Smooth muscle cell (in vitro differentiated cells): ENCODE results near the gene SRMS. TPM values are rescaled to one million over a fixed set of nuclear protein-coding genes. Genes with fewer than 3 reads are reported as not detected.

Experiments used
- DNase-seq: peaks from one replicate; lab custom pipeline; 2025; ENCODE audit not compliant: unreplicated experiment; lab: John Stamatoyannopoulos, UW
- H2AFZ ChIP-seq: fragments of 200-600 bp; sonication (generic); 2 replicates; pipeline ENCODE4 v1.6.0; 2016; ENCODE audit warnings: antibody characterized with exemption, low read depth, mild to moderate bottlenecking
- H3F3A ChIP-seq: fragments of 200-600 bp; sonication (generic); 2 replicates; pipeline ENCODE4 v1.6.0; 2017; ENCODE audit warnings: antibody characterized with exemption, low read depth
- H3K27ac ChIP-seq: fragments of 200-600 bp; sonication (generic); 2 replicates; pipeline ENCODE4 v1.5.1; 2016; ENCODE audit warnings: low read depth, mild to moderate bottlenecking
- H3K27me3 ChIP-seq: fragments of 200-600 bp; sonication (generic); 2 replicates; pipeline ENCODE4 v1.6.1; 2016; ENCODE audit warnings: low read depth, mild to moderate bottlenecking
- H3K36me3 ChIP-seq: fragments of 200-600 bp; sonication (generic); 2 replicates; pipeline ENCODE4 v1.5.1; 2016; ENCODE audit warnings: low read depth
- H3K4me1 ChIP-seq: fragments of 200-600 bp; sonication (generic); 2 replicates; pipeline ENCODE4 v1.5.1; 2016; ENCODE audit warnings: low read depth
- H3K4me2 ChIP-seq: fragments of 200-600 bp; sonication (generic); 2 replicates; pipeline ENCODE4 v1.6.0; 2016; ENCODE audit warnings: mild to moderate bottlenecking
- H3K4me3 ChIP-seq: fragments of 200-600 bp; sonication (generic); 2 replicates; pipeline ENCODE4 v1.5.1; 2016; ENCODE audit warnings: mild to moderate bottlenecking
- H3K79me2 ChIP-seq: fragments of 200-600 bp; sonication (generic); 2 replicates; pipeline ENCODE4 v1.6.0; 2016; ENCODE audit warnings: low read depth, mild to moderate bottlenecking
- H3K9ac ChIP-seq: fragments of 200-600 bp; sonication (generic); 2 replicates; pipeline ENCODE4 v1.6.0; 2016; ENCODE audit warnings: low read depth
- H3K9me3 ChIP-seq: fragments of 200-600 bp; sonication (generic); replicated peaks from 2 replicates; pipeline ENCODE4 v1.5.1; 2016; ENCODE audit warnings: low read depth
- H4K20me1 ChIP-seq: fragments of 200-600 bp; sonication (generic); 2 replicates; pipeline ENCODE4 v1.6.0; 2016; ENCODE audit warnings: low read depth
- WGBS: methylation state at CpG from one replicate; pipeline ENCODE4 v1.1.7; 2016; ENCODE audit warnings: low lambda C conversion rate; 5-methylcytosine and 5-hydroxymethylcytosine counted together
- polyA plus RNA-seq: library from polyadenylated mRNA; unstranded; fragments of >200 nt; fragmentation: Nextera tagmentation; extraction: Ambion mirVana; gene quantifications from 2 replicates; pipeline ENCODE4 v1.2.1, GENCODE V29; 2016
- total RNA-seq: library from RNA; depleted of rRNA; stranded (reverse); fragments of >200 nt; gene quantifications from 2 replicates; pipeline ENCODE4 v1.2.3, GENCODE V29; 2014
- TF ChIP-seq, protein P1 (sequence below): fragments of 200-600 bp; sonication (generic); IDR thresholded peaks from 2 replicates; pipeline ENCODE4 v1.5.1; 2017; ENCODE audit warnings: borderline replicate concordance, mild to moderate bottlenecking, antibody characterized with exemption; ENCODE audit not compliant: insufficient read depth, poor library complexity, severe bottlenecking

Gene SRMS
- total and polyA plus RNA-seq, 2 experiments from 2014 or later, result not detected

DNA sequence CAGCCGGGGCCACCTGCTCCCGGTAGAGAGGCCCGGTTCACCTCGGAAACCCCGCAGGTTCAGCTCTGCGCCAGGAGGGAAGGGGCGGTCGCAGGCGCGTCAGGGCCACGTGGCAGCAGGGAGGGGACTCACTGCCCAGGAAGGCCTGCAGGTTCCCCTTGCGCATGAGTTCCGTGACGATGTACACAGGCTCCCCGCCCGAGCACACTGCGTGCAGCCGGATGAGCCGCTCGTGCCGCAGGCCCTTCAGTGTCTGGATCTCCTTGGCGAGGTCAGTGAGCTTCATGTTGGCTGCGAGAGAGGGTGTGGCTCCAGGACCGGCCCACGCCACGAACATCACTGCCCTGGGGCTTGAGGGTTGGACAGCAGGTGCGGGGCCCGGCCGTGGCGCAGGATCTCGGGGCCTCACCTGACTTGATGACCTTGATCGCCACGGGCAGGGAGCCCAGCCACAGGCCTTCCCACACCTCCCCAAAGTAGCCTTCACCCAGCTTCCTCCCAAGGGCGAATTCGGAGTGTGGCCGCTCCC is 5.5 kb downstream of the SRMS start:
- no peak overlapping the region for H3K4me2 ChIP-seq
- H3K9ac ChIP-seq, result no peak overlapping the region
- 87% methylated on average over 34 of the region's 36 CpGs for WGBS

DNA sequence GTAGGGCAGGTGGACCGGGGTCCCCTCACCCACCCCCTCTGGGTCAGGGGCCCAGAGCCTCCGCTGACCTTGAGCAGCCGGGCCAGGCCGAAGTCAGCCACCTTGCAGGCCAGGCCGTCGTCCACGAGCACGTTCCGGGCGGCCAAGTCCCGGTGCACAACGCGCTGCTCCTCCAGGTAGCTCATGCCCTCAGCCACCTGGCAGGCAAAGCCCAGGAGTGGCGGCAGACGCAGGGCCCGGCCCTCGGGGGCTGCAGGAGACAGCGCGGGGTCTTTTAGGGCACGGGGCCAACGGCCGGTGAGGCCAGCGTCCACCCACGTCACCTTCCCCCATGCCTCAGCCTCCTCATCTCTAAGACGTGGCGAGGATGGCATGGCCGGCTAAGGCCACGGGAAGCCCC is 6.2 kb downstream of the SRMS start:
- WGBS, result 96% methylated on average over 28 of the region's 28 CpGs
- H3K9ac ChIP-seq, result no peak overlapping the region
- peaks cover 3% of the 10 kb centered on the region for H3K4me1 ChIP-seq

More for the DNA sequence above, 5.5 kb downstream of the SRMS start:
- Histone ChIP-seq H3K27me3 (no peaks in the 10 kb centered on the region), H3K36me3 (no peaks in the 10 kb centered on the region), H4K20me1 (no peaks in the 10 kb centered on the region), H3K4me3 (no peak overlapping the region), H3K9me3 (no peaks in the 10 kb centered on the region), H2AFZ (no peak overlapping the region), H3K79me2 (no peaks in the 10 kb centered on the region), H3K27ac (no peak overlapping the region), H3K4me1 (peaks cover 3% of the 10 kb centered on the region), H3F3A (no peaks in the 10 kb centered on the region)
- no peak for DNase-seq
- TF ChIP-seq, protein P1, sequence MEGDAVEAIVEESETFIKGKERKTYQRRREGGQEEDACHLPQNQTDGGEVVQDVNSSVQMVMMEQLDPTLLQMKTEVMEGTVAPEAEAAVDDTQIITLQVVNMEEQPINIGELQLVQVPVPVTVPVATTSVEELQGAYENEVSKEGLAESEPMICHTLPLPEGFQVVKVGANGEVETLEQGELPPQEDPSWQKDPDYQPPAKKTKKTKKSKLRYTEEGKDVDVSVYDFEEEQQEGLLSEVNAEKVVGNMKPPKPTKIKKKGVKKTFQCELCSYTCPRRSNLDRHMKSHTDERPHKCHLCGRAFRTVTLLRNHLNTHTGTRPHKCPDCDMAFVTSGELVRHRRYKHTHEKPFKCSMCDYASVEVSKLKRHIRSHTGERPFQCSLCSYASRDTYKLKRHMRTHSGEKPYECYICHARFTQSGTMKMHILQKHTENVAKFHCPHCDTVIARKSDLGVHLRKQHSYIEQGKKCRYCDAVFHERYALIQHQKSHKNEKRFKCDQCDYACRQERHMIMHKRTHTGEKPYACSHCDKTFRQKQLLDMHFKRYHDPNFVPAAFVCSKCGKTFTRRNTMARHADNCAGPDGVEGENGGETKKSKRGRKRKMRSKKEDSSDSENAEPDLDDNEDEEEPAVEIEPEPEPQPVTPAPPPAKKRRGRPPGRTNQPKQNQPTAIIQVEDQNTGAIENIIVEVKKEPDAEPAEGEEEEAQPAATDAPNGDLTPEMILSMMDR, result no peak

DNA sequence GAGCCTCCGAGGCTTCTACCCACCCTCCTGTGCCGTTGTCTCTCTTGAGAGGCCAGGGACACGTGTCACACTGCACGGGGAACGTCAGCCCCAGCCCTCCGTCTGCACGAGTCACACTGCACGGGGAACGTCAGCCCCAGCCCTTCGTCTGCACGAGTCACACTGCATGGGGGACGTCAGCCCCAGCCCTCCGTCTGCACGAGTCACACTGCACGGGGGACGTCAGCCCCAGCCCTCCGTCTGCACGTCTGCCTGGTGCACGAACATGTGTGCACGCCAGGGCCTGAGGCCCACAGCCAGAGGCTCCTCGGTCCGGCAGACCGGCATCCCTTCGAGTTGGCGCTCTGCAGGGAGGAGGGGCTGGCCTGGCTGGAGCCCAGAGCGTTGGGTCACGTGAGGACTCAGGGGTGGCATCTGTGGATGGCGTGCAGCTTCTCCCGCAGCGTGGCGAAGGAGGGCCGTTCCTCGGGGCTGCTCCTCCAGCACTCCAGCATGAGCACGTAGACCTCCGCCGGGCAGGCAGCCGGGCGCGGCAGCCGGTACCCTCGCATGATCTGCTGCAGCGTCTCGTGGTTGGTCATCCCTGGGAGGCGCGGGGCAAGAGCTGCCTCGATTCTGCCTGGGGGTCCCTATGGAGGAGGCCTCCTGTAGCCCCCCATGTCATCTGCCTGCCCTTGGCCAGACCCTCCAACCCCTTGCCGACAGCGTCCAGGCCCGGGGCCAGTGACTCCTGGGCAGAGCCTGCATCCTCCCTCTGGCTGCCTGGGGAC is 6.9 kb downstream of the SRMS start:
- Histone ChIP-seq H3K27ac (no peak overlapping the region), H3K9ac (no peak overlapping the region), H3K4me1 (peaks cover 3% of the 10 kb centered on the region)

More for the DNA sequence above, 6.2 kb downstream of the SRMS start:
- TF ChIP-seq, protein P1, result no peak
- H3K79me2 ChIP-seq, result no peaks in the 10 kb centered on the region
- H3K4me3 ChIP-seq, result no peak overlapping the region
- H3K4me2 ChIP-seq, result no peak overlapping the region
- H3K36me3 ChIP-seq, result no peaks in the 10 kb centered on the region
- no peak overlapping the region for H3K27ac ChIP-seq
- no peaks in the 10 kb centered on the region for H3F3A ChIP-seq
- no peaks in the 10 kb centered on the region for H3K27me3 ChIP-seq
- DNase-seq, result no peak
- no peak overlapping the region for H2AFZ ChIP-seq
- H3K9me3 ChIP-seq, result no peaks in the 10 kb centered on the region
- H4K20me1 ChIP-seq, result no peaks in the 10 kb centered on the region

More for the DNA sequence above, 6.9 kb downstream of the SRMS start:
- no peaks in the 10 kb centered on the region for H3K9me3 ChIP-seq
- no peaks in the 10 kb centered on the region for H3K36me3 ChIP-seq
- no peaks in the 10 kb centered on the region for H3K79me2 ChIP-seq
- H3K4me3 ChIP-seq, result no peak overlapping the region
- 63% methylated on average over 49 of the region's 49 CpGs for WGBS
- H3K27me3 ChIP-seq, result no peaks in the 10 kb centered on the region
- no peaks in the 10 kb centered on the region for H4K20me1 ChIP-seq
- H2AFZ ChIP-seq, result no peak overlapping the region
- no peak overlapping the region for H3K4me2 ChIP-seq
- DNase-seq, result no peak
- TF ChIP-seq, protein P1, result no peak
- no peaks in the 10 kb centered on the region for H3F3A ChIP-seq
